ENCODE measurements around the gene C1QL1.

- TF ChIP-seq CTCF (IDR thresholded peaks at IDR 0.05 in 2 of 3, conservative IDR thresholded peaks at IDR 0.05 in 1 of 3; ENCODE audit: borderline replicate concordance in 1 of 3, insufficient read depth in 1 of 3, low read depth in 2 of 3, low read length in 2 of 3), result no peak
- no peak for TF ChIP-seq FOSL1 (IDR thresholded peaks at IDR 0.05; ENCODE audit: low read depth)
- no peak for TF ChIP-seq POLR2AphosphoS5 (IDR thresholded peaks at IDR 0.05; ENCODE audit: low read depth, low read length)
- TF ChIP-seq EZH2 (IDR thresholded peaks at IDR 0.05), result no peak
Measured at GRCh38 chr17:44955674-44956425, 12.3 kb downstream of the C1QL1 start.
